Loucy (cell line): ENCODE results near the gene CYFIP1.

ENCODE experiments used
- CTCF ChIP-seq: fragments of 200-600 bp; sonication (generic); conservative IDR thresholded peaks from 2 replicates; pipeline ENCODE4 v1.5.1; 2014; ENCODE audit warnings: mild to moderate bottlenecking, antibody characterized with exemption, low read length
- EZH2phosphoT487 ChIP-seq: fragments of 200-600 bp; IDR thresholded peaks from 2 replicates; pipeline ENCODE4 v1.6.1; 2018; ENCODE audit warnings: antibody characterized with exemption, mild to moderate bottlenecking, moderate library complexity, borderline replicate concordance

- TF ChIP-seq CTCF (no peak), EZH2phosphoT487 (no peak)
Observed at GRCh38 chr15:22922003-22922402, 58.2 kb downstream of the CYFIP1 start.
